Muscle layer of colon (tissue), 2 donors: Measurements from ENCODE around the gene GARIN3.

Experiments used
- H3K27ac ChIP-seq: one replicate; pipeline ENCODE4 v1.7.0; 2013; ENCODE audit warnings: low read depth, mild to moderate bottlenecking, low read length, moderate library complexity
- H3K27me3 ChIP-seq, 2 donors: one replicate each; pipeline ENCODE4 v1.7.0; 2013; ENCODE audit warnings: low read length in 2 of 2, mild to moderate bottlenecking in 2 of 2; ENCODE audit not compliant: insufficient read depth in 2 of 2, control insufficient read depth in 1 of 2
- H3K36me3 ChIP-seq: one replicate; pipeline ENCODE4 v1.7.0; 2013; ENCODE audit warnings: mild to moderate bottlenecking, low read length; ENCODE audit not compliant: insufficient read depth
- H3K4me1 ChIP-seq: one replicate; pipeline ENCODE4 v1.7.0; 2013; ENCODE audit warnings: mild to moderate bottlenecking, low read length; ENCODE audit not compliant: insufficient read depth
- H3K4me3 ChIP-seq, 2 donors: one replicate each; pipeline ENCODE4 v1.7.0; 2013; ENCODE audit warnings: low read length in 2 of 2, low read depth in 1 of 2, mild to moderate bottlenecking in 1 of 2, moderate library complexity in 1 of 2
- H3K9ac ChIP-seq: one replicate; pipeline ENCODE4 v1.7.0; 2013; ENCODE audit warnings: low read length
- H3K9me3 ChIP-seq: one replicate; pipeline ENCODE4 v1.7.0; 2013; ENCODE audit warnings: mild to moderate bottlenecking, low read length
- donor health status: abdominal sarcoma.
- donor health status: Adenocarcinoma of cecum.

Gene GARIN3

GRCh38 chr5:157132281-157132612 is 33.8 kb downstream of the GARIN3 start:
- H3K27ac ChIP-seq: no peak overlapping the region
- H3K4me3 ChIP-seq: no peak overlapping the region
- H3K36me3 ChIP-seq: peaks cover 3% of the 10 kb centered on the region
- no peaks in the 10 kb centered on the region for H3K9me3 ChIP-seq
- no peak overlapping the region for H3K9ac ChIP-seq
- H3K27me3 ChIP-seq: no peaks in the 10 kb centered on the region
- H3K4me1 ChIP-seq: no peaks in the 10 kb centered on the region

GRCh38 chr5:157130925-157131324 is 35.1 kb downstream of the GARIN3 start:
- Histone ChIP-seq H3K27me3 (no peaks in the 10 kb centered on the region), H3K4me1 (no peaks in the 10 kb centered on the region), H3K9ac (no peak overlapping the region), H3K36me3 (no peaks in the 10 kb centered on the region), H3K9me3 (no peaks in the 10 kb centered on the region), H3K4me3 (no peak overlapping the region), H3K27ac (no peak overlapping the region)

- no peak overlapping the region for H3K9ac ChIP-seq
- H3K4me3 ChIP-seq: no peak overlapping the region
- H3K9me3 ChIP-seq: no peaks in the 10 kb centered on the region
- H3K27ac ChIP-seq: no peak overlapping the region
- no peaks in the 10 kb centered on the region for H3K27me3 ChIP-seq
- no peaks in the 10 kb centered on the region for H3K4me1 ChIP-seq
- no peaks in the 10 kb centered on the region for H3K36me3 ChIP-seq
Observed at GRCh38 chr5:157121709-157122108, 44.4 kb downstream of the GARIN3 start.

GRCh38 chr5:157120102-157120501 is 46.0 kb downstream of the GARIN3 start:
- Histone ChIP-seq H3K27me3 (no peaks in the 10 kb centered on the region), H3K9me3 (no peaks in the 10 kb centered on the region), H3K36me3 (no peaks in the 10 kb centered on the region), H3K4me1 (no peaks in the 10 kb centered on the region), H3K27ac (no peak overlapping the region), H3K4me3 (no peak overlapping the region), H3K9ac (no peak overlapping the region)

- Histone ChIP-seq H3K36me3 (no peaks in the 10 kb centered on the region), H3K4me3 (no peak overlapping the region), H3K4me1 (no peaks in the 10 kb centered on the region), H3K9me3 (no peaks in the 10 kb centered on the region), H3K27me3 (no peaks in the 10 kb centered on the region), H3K27ac (no peak overlapping the region), H3K9ac (no peak overlapping the region)
Observed at GRCh38 chr5:157116483-157116954, 49.5 kb downstream of the GARIN3 start.

- Histone ChIP-seq H3K36me3 (no peaks in the 10 kb centered on the region), H3K4me3 (no peak overlapping the region), H3K27me3 (no peaks in the 10 kb centered on the region), H3K9ac (no peak overlapping the region), H3K9me3 (no peaks in the 10 kb centered on the region), H3K27ac (no peak overlapping the region), H3K4me1 (no peaks in the 10 kb centered on the region)
Observed at GRCh38 chr5:157115502-157115901, 50.6 kb downstream of the GARIN3 start.

GRCh38 chr5:157115012-157115411 is 51.1 kb downstream of the GARIN3 start:
- no peaks in the 10 kb centered on the region for H3K4me1 ChIP-seq
- H3K9ac ChIP-seq: no peak overlapping the region
- H3K4me3 ChIP-seq: no peak overlapping the region
- H3K36me3 ChIP-seq: no peaks in the 10 kb centered on the region
- H3K27ac ChIP-seq: no peak overlapping the region
- H3K9me3 ChIP-seq: no peaks in the 10 kb centered on the region
- H3K27me3 ChIP-seq: no peaks in the 10 kb centered on the region

- Histone ChIP-seq H3K4me3 (no peak overlapping the region), H3K9me3 (no peaks in the 10 kb centered on the region), H3K4me1 (no peaks in the 10 kb centered on the region), H3K27ac (no peak overlapping the region), H3K36me3 (no peaks in the 10 kb centered on the region), H3K27me3 (no peaks in the 10 kb centered on the region), H3K9ac (no peak overlapping the region)
Observed at GRCh38 chr5:157113002-157113401, 53.1 kb downstream of the GARIN3 start.
